Progenitor cell of endocrine pancreas (in vitro differentiated cells): ENCODE data around the gene NXF1. TPM values are rescaled to one million over a fixed set of nuclear protein-coding genes. Genes with fewer than 3 reads are reported as not detected.
A peak's percentile ranks its signal among the peaks of the same experiment; 100 is the strongest.
"Not testable (repeated sequence)": the region's sequence is repeated elsewhere in the genome, so short reads cannot be mapped to it uniquely, and the experiment has no call there.

Experiments
- DNase-seq: peaks from one replicate; pipeline ENCODE4 v3.0.0; 2021; ENCODE audit warnings: low spot score; ENCODE audit not compliant: unreplicated experiment
- H3K27ac Mint-ChIP-seq: 2 replicates; pipeline ENCODE4 v1.8.0; 2021; ENCODE audit warnings: mild to moderate bottlenecking, moderate library complexity, mixed read lengths
- H3K27me3 Mint-ChIP-seq: 2 replicates; pipeline ENCODE4 v1.8.0; 2021; ENCODE audit warnings: mixed read lengths
- H3K36me3 Mint-ChIP-seq: 2 replicates; pipeline ENCODE4 v1.8.0; 2022; ENCODE audit warnings: mixed read lengths; ENCODE audit not compliant: insufficient read depth
- H3K4me1 Mint-ChIP-seq: 2 replicates; pipeline ENCODE4 v1.8.0; 2021; ENCODE audit warnings: low read depth, mixed read lengths
- H3K4me3 Mint-ChIP-seq: 2 replicates; pipeline ENCODE4 v1.8.0; 2021; ENCODE audit warnings: low read depth, mild to moderate bottlenecking, moderate library complexity, mixed read lengths
- H3K9me3 Mint-ChIP-seq: 2 replicates; pipeline ENCODE4 v1.8.0; 2021; ENCODE audit warnings: low read depth, mixed read lengths
- microRNA-seq: library from miRNA; unstranded; fragments of <30 nt; microRNA quantifications from one replicate; pipeline ENCODE4 v1.1.0, GENCODE V29; 2020; ENCODE audit warnings: borderline number of aligned reads; ENCODE audit not compliant: unreplicated experiment
- total RNA-seq: library from RNA; stranded (reverse); gene quantifications from 2 replicates; pipeline ENCODE4 v1.2.1, GENCODE V29; 2021
- TF ChIP-seq, protein P1 (sequence below): fragments of 200-600 bp; sonication (generic); IDR thresholded peaks from one replicate; pipeline ENCODE4 v1.5.0; 2021; ENCODE audit warnings: antibody characterized with exemption, mild to moderate bottlenecking; ENCODE audit not compliant: unreplicated experiment

Gene NXF1
- total RNA-seq, 1 donor from 2014 or later: 130 TPM

DNA sequence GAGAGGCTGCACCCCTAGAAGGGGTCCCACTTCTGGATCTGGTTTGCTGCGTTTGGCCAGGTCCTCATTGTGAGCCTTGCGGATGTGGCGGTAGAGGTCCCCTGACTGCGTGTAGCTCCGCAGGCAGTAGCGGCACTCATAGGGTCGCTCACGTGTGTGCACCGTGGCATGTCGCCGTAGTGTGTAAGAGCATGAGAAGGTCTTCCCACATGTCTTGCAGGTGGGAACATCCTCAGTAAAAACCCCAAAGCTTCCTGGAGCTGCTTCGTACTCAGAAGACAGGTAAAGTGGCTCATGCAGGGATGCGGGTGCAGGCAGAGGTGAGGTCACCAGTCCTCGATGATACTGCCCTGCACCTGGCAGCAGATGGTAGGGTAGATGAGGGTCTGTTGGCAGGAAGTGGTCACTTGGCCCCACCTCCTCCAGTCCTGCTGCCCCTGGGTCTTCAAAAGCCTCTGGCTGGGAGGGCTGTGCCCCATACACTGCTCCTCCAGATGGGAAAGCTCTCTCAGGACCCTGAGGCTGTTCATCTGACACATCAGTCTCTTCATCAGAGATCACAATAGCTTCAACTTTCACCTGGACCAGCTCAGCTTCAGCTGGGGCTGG is 53.0 kb downstream of the NXF1 start:
- DNase-seq: no peak
- H3K36me3 Mint-ChIP-seq: peaks cover 8% of the 10 kb centered on the region
- H3K4me1 Mint-ChIP-seq: peaks cover 20% of the 10 kb centered on the region
- H3K9me3 Mint-ChIP-seq: no peaks in the 10 kb centered on the region
- peak overlapping the region; percentile 49 for H3K27ac Mint-ChIP-seq
- TF ChIP-seq, protein P1, sequence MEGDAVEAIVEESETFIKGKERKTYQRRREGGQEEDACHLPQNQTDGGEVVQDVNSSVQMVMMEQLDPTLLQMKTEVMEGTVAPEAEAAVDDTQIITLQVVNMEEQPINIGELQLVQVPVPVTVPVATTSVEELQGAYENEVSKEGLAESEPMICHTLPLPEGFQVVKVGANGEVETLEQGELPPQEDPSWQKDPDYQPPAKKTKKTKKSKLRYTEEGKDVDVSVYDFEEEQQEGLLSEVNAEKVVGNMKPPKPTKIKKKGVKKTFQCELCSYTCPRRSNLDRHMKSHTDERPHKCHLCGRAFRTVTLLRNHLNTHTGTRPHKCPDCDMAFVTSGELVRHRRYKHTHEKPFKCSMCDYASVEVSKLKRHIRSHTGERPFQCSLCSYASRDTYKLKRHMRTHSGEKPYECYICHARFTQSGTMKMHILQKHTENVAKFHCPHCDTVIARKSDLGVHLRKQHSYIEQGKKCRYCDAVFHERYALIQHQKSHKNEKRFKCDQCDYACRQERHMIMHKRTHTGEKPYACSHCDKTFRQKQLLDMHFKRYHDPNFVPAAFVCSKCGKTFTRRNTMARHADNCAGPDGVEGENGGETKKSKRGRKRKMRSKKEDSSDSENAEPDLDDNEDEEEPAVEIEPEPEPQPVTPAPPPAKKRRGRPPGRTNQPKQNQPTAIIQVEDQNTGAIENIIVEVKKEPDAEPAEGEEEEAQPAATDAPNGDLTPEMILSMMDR: no peak
- H3K27me3 Mint-ChIP-seq: no peaks in the 10 kb centered on the region
- no peak overlapping the region for H3K4me3 Mint-ChIP-seq

DNA sequence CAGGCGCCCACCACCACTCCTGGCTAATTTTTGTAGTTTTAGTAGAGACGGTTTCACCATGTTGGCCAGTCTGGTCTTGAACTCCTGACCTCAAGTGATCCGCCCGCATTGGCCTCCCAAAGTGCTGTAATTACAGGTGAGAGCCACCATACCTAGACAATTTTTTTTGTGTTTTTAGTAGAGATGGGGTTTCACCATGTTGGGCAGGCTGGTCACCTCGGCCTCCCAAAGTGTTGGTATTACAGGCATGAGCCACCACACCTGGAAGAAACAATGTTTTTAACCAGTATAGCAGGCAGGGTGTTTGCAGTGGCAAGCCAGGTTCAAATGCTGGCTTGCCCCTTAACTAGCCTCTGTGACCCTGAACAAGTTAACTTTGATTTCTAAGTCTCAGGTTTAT is 55.3 kb downstream of the NXF1 start:
- H3K27ac Mint-ChIP-seq, H3K4me3 Mint-ChIP-seq, DNase-seq, H3K36me3 Mint-ChIP-seq, H3K27me3 Mint-ChIP-seq, H3K9me3 Mint-ChIP-seq: not testable (repeated sequence)
- H3K4me1 Mint-ChIP-seq: peaks cover 20% of the 10 kb centered on the region

DNA sequence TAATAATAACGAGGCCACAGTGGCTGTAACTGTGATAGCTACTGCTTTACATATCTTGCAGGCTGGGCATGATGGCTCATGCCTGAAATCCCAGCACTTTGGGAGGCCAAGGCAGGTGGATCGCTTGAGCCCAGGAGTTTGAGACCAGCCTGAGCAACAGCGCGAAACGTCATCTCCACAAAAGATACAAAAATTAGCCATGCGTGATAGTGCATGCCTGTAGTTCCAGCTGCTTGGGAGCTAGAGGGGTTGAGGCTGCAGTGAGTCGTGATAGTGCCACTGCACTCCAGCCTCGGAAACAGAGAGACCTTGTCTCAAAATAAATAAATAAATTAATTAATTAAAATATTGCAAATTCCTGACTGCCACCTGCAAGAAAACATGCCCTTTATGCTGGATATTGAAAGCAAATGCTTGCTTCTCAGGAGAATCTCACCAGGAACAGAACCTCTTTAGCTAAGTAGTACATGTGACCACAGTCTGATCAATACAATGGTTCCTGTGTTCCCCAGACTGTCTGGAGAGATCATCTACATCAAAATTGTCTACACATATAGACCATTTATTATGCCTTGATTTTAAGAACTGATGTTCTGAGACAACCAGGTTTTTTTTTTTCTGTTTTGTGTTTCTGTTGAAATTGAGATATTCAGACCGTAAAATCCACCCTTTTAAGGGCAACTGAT is 57.6 kb downstream of the NXF1 start:
- H3K36me3 Mint-ChIP-seq: peaks cover 8% of the 10 kb centered on the region

More for the DNA sequence above, 57.6 kb downstream of the NXF1 start:
- DNase-seq: no peak
- Mint-ChIP-seq H3K27ac (peak overlapping the region; percentile 89), H3K27me3 (no peaks in the 10 kb centered on the region), H3K9me3 (no peaks in the 10 kb centered on the region), H3K4me1 (peaks cover 10% of the 10 kb centered on the region), H3K4me3 (no peak overlapping the region)
- TF ChIP-seq, protein P1: no peak

Small RNA genes lying within 50 kb of the gene (microRNA-seq; reads per million reads assigned to microRNA genes)
- gene MIR6514 (not detected), gene MIR6748 (2.4 reads per million)

Other genes with a start within 250 kb of the NXF1 start
- 1,931 and 1,938 TPM in 2 replicates for gene EEF1G, start 231.5 kb downstream of the NXF1 start, total RNA-seq
- gene TUT1, start 213.9 kb downstream of the NXF1 start, total RNA-seq: 23.1 and 26.0 TPM in 2 replicates
- gene MTA2, start 203.6 kb downstream of the NXF1 start, total RNA-seq: 134 and 140 TPM in 2 replicates
- 42.7 and 47.0 TPM in 2 replicates for gene EML3, start 192.7 kb downstream of the NXF1 start, total RNA-seq
- gene ROM1, start 192.2 kb downstream of the NXF1 start, total RNA-seq: 0.62 and 0.86 TPM in 2 replicates
- 43.4 and 48.9 TPM in 2 replicates for gene B3GAT3, start 183.5 kb downstream of the NXF1 start, total RNA-seq
- gene GANAB, start 158.8 kb downstream of the NXF1 start, total RNA-seq: 354 and 361 TPM in 2 replicates
- gene INTS5, start 152.1 kb downstream of the NXF1 start, total RNA-seq: 23.6 and 24.7 TPM in 2 replicates
- gene C11orf98, start 140.2 kb downstream of the NXF1 start, total RNA-seq: 71.7 and 73.5 TPM in 2 replicates
- 12.2 and 18.0 TPM in 2 replicates for gene CSKMT, start 140.1 kb downstream of the NXF1 start, total RNA-seq
- 7.0 and 7.6 TPM in 2 replicates for gene UQCC3, start 133.8 kb downstream of the NXF1 start, total RNA-seq
- gene LBHD1, start 133.2 kb downstream of the NXF1 start, total RNA-seq: 9.3 and 9.4 TPM in 2 replicates
- 99.8 and 102 TPM in 2 replicates for gene UBXN1, start 126.4 kb downstream of the NXF1 start, total RNA-seq
- gene LRRN4CL, start 115.9 kb downstream of the NXF1 start, total RNA-seq: 0.65 and 0.89 TPM in 2 replicates
- 84.9 and 85.8 TPM in 2 replicates for gene BSCL2, start 98.0 kb downstream of the NXF1 start, total RNA-seq
- gene GNG3, start 97.8 kb downstream of the NXF1 start, total RNA-seq: 1.8 and 2.0 TPM in 2 replicates
- gene HNRNPUL2, start 78.0 kb downstream of the NXF1 start, total RNA-seq: 61.0 and 63.9 TPM in 2 replicates
- 35.5 and 40.8 TPM in 2 replicates for gene TTC9C, start 77.0 kb downstream of the NXF1 start, total RNA-seq
- gene ZBTB3, start 51.3 kb downstream of the NXF1 start, total RNA-seq: 13.4 and 17.3 TPM in 2 replicates
- gene POLR2G, start 43.9 kb downstream of the NXF1 start, total RNA-seq: 93.8 and 101 TPM in 2 replicates
- gene TAF6L, start 34.0 kb downstream of the NXF1 start, total RNA-seq: 52.3 and 56.3 TPM in 2 replicates
- gene TMEM179B, start 18.0 kb downstream of the NXF1 start, total RNA-seq: 38.4 and 40.8 TPM in 2 replicates
- 18.6 and 19.8 TPM in 2 replicates for gene TMEM223, start 13.4 kb downstream of the NXF1 start, total RNA-seq
- gene STX5, start 26.6 kb upstream of the NXF1 start, total RNA-seq: 39.3 and 45.3 TPM in 2 replicates
- gene TEX54, start 27.4 kb upstream of the NXF1 start, total RNA-seq: not detected in 2 replicates
- gene WDR74, start 34.1 kb upstream of the NXF1 start, total RNA-seq: 55.8 and 60.3 TPM in 2 replicates
- 140 and 180 TPM in 2 replicates for gene SLC3A2, start 75.5 kb upstream of the NXF1 start, total RNA-seq
- 0.62 and 0.67 TPM in 2 replicates for gene CHRM1, start 115.9 kb upstream of the NXF1 start, total RNA-seq
- not detected in 2 replicates for gene SLC22A6, start 179.5 kb upstream of the NXF1 start, total RNA-seq
- gene SLC22A8, start 210.4 kb upstream of the NXF1 start, total RNA-seq: 2.4 and 4.1 TPM in 2 replicates